ENCODE data around the gene ARHGAP6.

GRCh38 chrX:11611965-11612364 lies 53.8 kb downstream of the ARHGAP6 start:
- TF ChIP-seq CTCF (IDR thresholded peaks at IDR 0.05): no peak
- no peak for TF ChIP-seq POLR2AphosphoS5 (IDR thresholded peaks at IDR 0.05)
- no peak for TF ChIP-seq POLR2A (IDR thresholded peaks at IDR 0.05)
- no peak for TF ChIP-seq EP300 (IDR thresholded peaks at IDR 0.05)

All from upper lobe of left lung (tissue), 4 donors.